Panc1 (cell line): ENCODE measurements around the gene RNF43. TPM values are rescaled to one million over a fixed set of nuclear protein-coding genes. Genes with fewer than 3 reads are reported as not detected.

Source experiments
- ATAC-seq: fragments of 200-7000 bp; cut with Tn5 transposase; 2 replicates; pipeline ENCODE4 v1.9.1; 2020; ENCODE audit warnings: mild to moderate bottlenecking, moderate library complexity
- BruUV-seq: library from RNA; stranded (reverse); fragments of 400-500 nt; replicated peaks from 2 replicates; lab custom pipeline; 2021; lab: Mats Ljungman, UMichigan
- CTCF ChIA-PET: fragments of 300-600 bp; sonication (Branson Sonifier 250); formaldehyde crosslinking; loops from one replicate; lab custom pipeline; 2022; ENCODE audit warnings: antibody characterized with exemption; lab: Charles Lee
- POLR2A ChIA-PET: fragments of 300-600 bp; sonication (Branson Sonifier 250); formaldehyde crosslinking; loops from one replicate; lab custom pipeline; 2022; ENCODE audit warnings: antibody characterized with exemption; lab: Charles Lee
- DNase-seq: peaks from one replicate; pipeline ENCODE4 v3.0.0-alpha.2; 2010; ENCODE audit warnings: low read depth, low spot score
- H3K27ac ChIP-seq: 2 replicates; pipeline ENCODE4 v1.5.1; 2011; ENCODE audit warnings: mild to moderate bottlenecking, low read length, inconsistent platforms
- H3K27me3 ChIP-seq: fragments of 200-500 bp; sonication (Bioruptor generic); 2 replicates; pipeline ENCODE4 v1.6.0; 2014; ENCODE audit warnings: low read length, inconsistent platforms; ENCODE audit not compliant: control insufficient read depth, insufficient read depth
- H3K36me3 ChIP-seq: fragments of 200-500 bp; sonication (Bioruptor generic); 2 replicates; pipeline ENCODE4 v1.5.1; 2014; ENCODE audit warnings: inconsistent platforms, mild to moderate bottlenecking, low read length, moderate library complexity; ENCODE audit not compliant: control insufficient read depth, insufficient read depth
- H3K4me1 ChIP-seq: 2 replicates; pipeline ENCODE4 v1.5.1; 2011; ENCODE audit warnings: inconsistent platforms, mild to moderate bottlenecking, low read length, moderate library complexity; ENCODE audit not compliant: control insufficient read depth, insufficient read depth
- H3K4me3 ChIP-seq, 2 experiments: 2 replicates each; pipeline ENCODE4 v1.5.1; 2011 to 2012; ENCODE audit warnings: low read depth in 2 of 2, low read length in 2 of 2, mild to moderate bottlenecking in 2 of 2, inconsistent platforms in 1 of 2, moderate library complexity in 1 of 2
- H3K9me3 ChIP-seq: fragments of 200-500 bp; sonication (Bioruptor generic); 2 replicates; pipeline ENCODE4 v1.5.1; 2014; ENCODE audit warnings: low read depth, mild to moderate bottlenecking, inconsistent platforms, low read length, moderate library complexity; ENCODE audit not compliant: control insufficient read depth, insufficient read depth
- POLR2AphosphoS5 ChIP-seq: IDR thresholded peaks from 2 replicates; pipeline ENCODE4 v1.6.1; 2012; ENCODE audit warnings: mild to moderate bottlenecking, low read depth, low read length, moderate library complexity
- REST ChIP-seq, 2 experiments: IDR thresholded peaks; 2 replicates each; pipeline ENCODE4 v1.6.1; 2011 to 2012; ENCODE audit warnings: low read depth in 2 of 2, control low read depth in 1 of 2, low read length in 1 of 2, mild to moderate bottlenecking in 1 of 2, moderate library complexity in 1 of 2; ENCODE audit not compliant: insufficient read depth in 1 of 2
- SIN3A ChIP-seq: IDR thresholded peaks from 2 replicates; pipeline ENCODE4 v1.6.1; 2012; ENCODE audit warnings: low read depth, mild to moderate bottlenecking, low read length, moderate library complexity, borderline replicate concordance; ENCODE audit not compliant: insufficient read depth
- TCF7L2 ChIP-seq: IDR thresholded peaks from 2 replicates; pipeline ENCODE4 v1.6.1; 2011; ENCODE audit warnings: mild to moderate bottlenecking, low read depth, low read length, inconsistent platforms
- in situ Hi-C: cut with HindIII; loops from 2 replicates; pipeline ENCODE4 v1.10.0; 2016; ENCODE audit warnings: low sequenced_read_pairs, low pct_unique_long_range_greater_than_20kb
- intact Hi-C: fragments of 100-400 bp; cut with micrococcal nuclease; formaldehyde crosslinking; loops from one replicate; pipeline ENCODE4 v1.10.0; 2022; ENCODE audit not compliant: unreplicated experiment
- total RNA-seq: library from RNA; stranded (reverse); gene quantifications from one replicate; pipeline ENCODE4 v1.2.1, GENCODE V29; 2021; ENCODE audit not compliant: unreplicated experiment
- TF ChIP-seq, protein P1 (sequence below): fragments of 450-650 bp; IDR thresholded peaks from 2 replicates; pipeline ENCODE4 v1.5.1; 2017; ENCODE audit warnings: mild to moderate bottlenecking

The RNF43 gene
- total RNA-seq, 1 experiment from 2014 or later = 4.7 TPM

GRCh38 chr17:58385359-58385899 lies 31.9 kb downstream of the RNF43 start:
- TF ChIP-seq TCF7L2 (no peak), POLR2AphosphoS5 (no peak), REST (IDR thresholded peaks at IDR 0.05; ENCODE audit: insufficient read depth in 1 of 2, low read depth in 2 of 2, low read length in 1 of 2) (no peak), SIN3A (no peak)
- TF ChIP-seq, protein P1, sequence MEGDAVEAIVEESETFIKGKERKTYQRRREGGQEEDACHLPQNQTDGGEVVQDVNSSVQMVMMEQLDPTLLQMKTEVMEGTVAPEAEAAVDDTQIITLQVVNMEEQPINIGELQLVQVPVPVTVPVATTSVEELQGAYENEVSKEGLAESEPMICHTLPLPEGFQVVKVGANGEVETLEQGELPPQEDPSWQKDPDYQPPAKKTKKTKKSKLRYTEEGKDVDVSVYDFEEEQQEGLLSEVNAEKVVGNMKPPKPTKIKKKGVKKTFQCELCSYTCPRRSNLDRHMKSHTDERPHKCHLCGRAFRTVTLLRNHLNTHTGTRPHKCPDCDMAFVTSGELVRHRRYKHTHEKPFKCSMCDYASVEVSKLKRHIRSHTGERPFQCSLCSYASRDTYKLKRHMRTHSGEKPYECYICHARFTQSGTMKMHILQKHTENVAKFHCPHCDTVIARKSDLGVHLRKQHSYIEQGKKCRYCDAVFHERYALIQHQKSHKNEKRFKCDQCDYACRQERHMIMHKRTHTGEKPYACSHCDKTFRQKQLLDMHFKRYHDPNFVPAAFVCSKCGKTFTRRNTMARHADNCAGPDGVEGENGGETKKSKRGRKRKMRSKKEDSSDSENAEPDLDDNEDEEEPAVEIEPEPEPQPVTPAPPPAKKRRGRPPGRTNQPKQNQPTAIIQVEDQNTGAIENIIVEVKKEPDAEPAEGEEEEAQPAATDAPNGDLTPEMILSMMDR = no peak
- Histone ChIP-seq H3K27me3 (no peaks in the 10 kb centered on the region; the same call in 1 of the 2 replicates), H3K9me3 (no peaks in the 10 kb centered on the region), H3K4me3 (no peak overlapping the region), H3K36me3 (no peaks in the 10 kb centered on the region), H3K4me1 (peaks cover 10% of the 10 kb centered on the region), H3K27ac (no peak overlapping the region)
- BruUV-seq = no TSS peak
- no peak for DNase-seq
- ATAC-seq = no peak
- POLR2A ChIA-PET = no interaction called here
- in situ Hi-C loops (no loop called here), intact Hi-C loops (no loop called here)
- CTCF ChIA-PET = no interaction called here

DNA sequence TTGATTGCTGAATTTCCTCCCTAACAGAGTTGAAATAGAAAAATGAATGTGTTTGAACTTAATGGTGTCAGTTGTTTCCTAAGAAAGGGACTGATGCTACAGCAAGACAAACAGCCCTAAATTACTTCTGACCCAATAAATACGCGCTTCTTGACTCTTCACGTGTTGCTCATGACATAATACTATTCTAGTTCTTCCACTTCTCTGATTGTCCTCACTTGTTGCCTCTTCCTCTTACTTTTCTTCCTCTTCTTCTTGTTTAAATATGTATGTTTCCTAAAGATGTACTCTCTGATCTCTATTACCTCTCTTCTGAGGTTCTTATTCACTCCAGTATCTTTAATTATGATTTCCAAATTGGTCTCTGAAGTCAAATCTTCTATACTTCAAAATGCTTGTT lies 32.4 kb downstream of the RNF43 start:
- CTCF ChIA-PET = no interaction called here
- POLR2A ChIA-PET = no interaction called here
- Histone ChIP-seq H3K36me3 (no peaks in the 10 kb centered on the region), H3K4me3 (no peak overlapping the region), H3K9me3 (no peaks in the 10 kb centered on the region), H3K27me3 (no peaks in the 10 kb centered on the region; the same call in 1 of the 2 replicates), H3K27ac (no peak overlapping the region), H3K4me1 (peaks cover 8% of the 10 kb centered on the region)
- intact Hi-C loops (no loop called here), in situ Hi-C loops (no loop called here)
- no TSS peak for BruUV-seq
- ATAC-seq (no peak), DNase-seq (no peak)
- TF ChIP-seq, protein P1 = no peak
- TF ChIP-seq TCF7L2 = no peak
- no peak for TF ChIP-seq POLR2AphosphoS5
- no peak for TF ChIP-seq SIN3A
- no peak for TF ChIP-seq REST (IDR thresholded peaks at IDR 0.05; ENCODE audit: insufficient read depth in 1 of 2, low read depth in 2 of 2, low read length in 1 of 2)
